ENCODE data around the gene CD163L1. TPM values are rescaled to one million over a fixed set of nuclear protein-coding genes. Genes with fewer than 3 reads are reported as not detected.
"Not testable (repeated sequence)": the region's sequence is repeated elsewhere in the genome, so short reads cannot be mapped to it uniquely, and the experiment has no call there.

CD163L1 gene
- total RNA-seq, 2 donors from 2014 or later, result 0.24 to 0.37 TPM

DNA sequence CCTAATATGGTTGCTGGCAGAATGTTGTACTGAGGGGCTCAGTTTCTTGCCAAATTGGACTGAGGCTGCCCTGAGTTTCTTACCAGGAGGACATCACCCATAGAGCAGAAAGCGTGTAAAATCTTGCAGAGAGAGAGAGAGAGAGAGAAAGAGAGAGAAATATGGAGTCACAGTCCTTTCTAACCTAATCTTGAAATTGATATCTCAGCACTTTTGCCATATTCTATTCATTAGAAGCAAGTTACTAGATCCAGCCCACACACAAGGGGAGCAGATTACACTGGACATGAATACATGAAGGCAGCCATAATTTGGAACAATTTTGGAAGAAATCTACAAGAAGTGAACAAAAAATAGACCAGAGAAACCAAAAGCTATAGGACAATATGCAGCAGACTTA, 4.1 kb upstream of the CD163L1 start:
- no peak overlapping the region for H3K27ac ChIP-seq
- no peaks in the 10 kb centered on the region for H3K36me3 ChIP-seq
- DNase-seq (ENCODE audit: low spot score), result no peak
- TF ChIP-seq, protein P1, sequence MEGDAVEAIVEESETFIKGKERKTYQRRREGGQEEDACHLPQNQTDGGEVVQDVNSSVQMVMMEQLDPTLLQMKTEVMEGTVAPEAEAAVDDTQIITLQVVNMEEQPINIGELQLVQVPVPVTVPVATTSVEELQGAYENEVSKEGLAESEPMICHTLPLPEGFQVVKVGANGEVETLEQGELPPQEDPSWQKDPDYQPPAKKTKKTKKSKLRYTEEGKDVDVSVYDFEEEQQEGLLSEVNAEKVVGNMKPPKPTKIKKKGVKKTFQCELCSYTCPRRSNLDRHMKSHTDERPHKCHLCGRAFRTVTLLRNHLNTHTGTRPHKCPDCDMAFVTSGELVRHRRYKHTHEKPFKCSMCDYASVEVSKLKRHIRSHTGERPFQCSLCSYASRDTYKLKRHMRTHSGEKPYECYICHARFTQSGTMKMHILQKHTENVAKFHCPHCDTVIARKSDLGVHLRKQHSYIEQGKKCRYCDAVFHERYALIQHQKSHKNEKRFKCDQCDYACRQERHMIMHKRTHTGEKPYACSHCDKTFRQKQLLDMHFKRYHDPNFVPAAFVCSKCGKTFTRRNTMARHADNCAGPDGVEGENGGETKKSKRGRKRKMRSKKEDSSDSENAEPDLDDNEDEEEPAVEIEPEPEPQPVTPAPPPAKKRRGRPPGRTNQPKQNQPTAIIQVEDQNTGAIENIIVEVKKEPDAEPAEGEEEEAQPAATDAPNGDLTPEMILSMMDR (IDR thresholded peaks at IDR 0.05), result no peak
- H3K27me3 ChIP-seq, result no peaks in the 10 kb centered on the region
- H3K4me3 ChIP-seq, result no peak overlapping the region
- no peaks in the 10 kb centered on the region for H3K9me3 ChIP-seq
- H3K4me1 ChIP-seq, result no peaks in the 10 kb centered on the region

DNA sequence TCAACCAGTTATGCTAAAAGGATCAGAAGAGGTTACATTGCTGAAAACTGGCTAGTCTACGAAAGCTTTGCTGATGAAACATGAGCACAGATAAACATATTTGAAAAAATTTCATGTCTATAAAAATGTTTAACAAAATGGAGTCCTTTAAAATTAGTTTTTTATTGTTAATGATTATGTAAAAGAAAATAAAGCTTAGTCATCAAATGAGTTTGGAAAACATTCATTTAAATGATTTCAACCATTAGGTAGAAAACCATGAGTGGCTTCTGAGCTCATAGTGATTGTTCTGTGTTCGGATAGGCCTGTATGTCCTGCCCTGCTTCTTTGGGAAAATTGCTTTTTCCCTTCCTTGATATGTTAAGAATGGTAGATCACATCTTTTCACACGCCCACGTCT, 584 bp upstream of the CD163L1 start:
- no peak overlapping the region for H3K4me3 ChIP-seq
- no peaks in the 10 kb centered on the region for H3K27me3 ChIP-seq
- peaks cover 0 to 6% of the 10 kb centered on the region in 2 donors for H3K9me3 ChIP-seq
- TF ChIP-seq, protein P1 (IDR thresholded peaks at IDR 0.05), result no peak
- H3K4me1 ChIP-seq, result no peaks in the 10 kb centered on the region
- no peak overlapping the region for H3K27ac ChIP-seq
- DNase-seq (ENCODE audit: low spot score), result no peak
- no peaks in the 10 kb centered on the region for H3K36me3 ChIP-seq

- H3K9me3 ChIP-seq, result peaks cover 0 to 6% of the 10 kb centered on the region in 2 donors
- H3K36me3 ChIP-seq, result no peaks in the 10 kb centered on the region
- no peak overlapping the region for H3K27ac ChIP-seq
- no peak for DNase-seq (ENCODE audit: low spot score)
- TF ChIP-seq, protein P1 (IDR thresholded peaks at IDR 0.05), result no peak
- H3K27me3 ChIP-seq, result no peaks in the 10 kb centered on the region
- no peak overlapping the region for H3K4me3 ChIP-seq
- H3K4me1 ChIP-seq, result no peaks in the 10 kb centered on the region
These were observed 2.7 kb downstream of the CD163L1 start for GRCh38 chr12:7441216-7441615.

- Histone ChIP-seq H3K9me3 (peaks cover 0 to 6% of the 10 kb centered on the region in 2 donors), H3K4me1 (no peaks in the 10 kb centered on the region), H3K36me3 (no peaks in the 10 kb centered on the region), H3K27me3 (no peaks in the 10 kb centered on the region), H3K4me3 (peak overlapping the region in 1 of 2 donors; percentile 29), H3K27ac (no peak overlapping the region)
- TF ChIP-seq, protein P1 (IDR thresholded peaks at IDR 0.05), result no peak
- no peak for DNase-seq (ENCODE audit: low spot score)
These were observed 4.1 kb downstream of the CD163L1 start for GRCh38 chr12:7439579-7440505.

DNA sequence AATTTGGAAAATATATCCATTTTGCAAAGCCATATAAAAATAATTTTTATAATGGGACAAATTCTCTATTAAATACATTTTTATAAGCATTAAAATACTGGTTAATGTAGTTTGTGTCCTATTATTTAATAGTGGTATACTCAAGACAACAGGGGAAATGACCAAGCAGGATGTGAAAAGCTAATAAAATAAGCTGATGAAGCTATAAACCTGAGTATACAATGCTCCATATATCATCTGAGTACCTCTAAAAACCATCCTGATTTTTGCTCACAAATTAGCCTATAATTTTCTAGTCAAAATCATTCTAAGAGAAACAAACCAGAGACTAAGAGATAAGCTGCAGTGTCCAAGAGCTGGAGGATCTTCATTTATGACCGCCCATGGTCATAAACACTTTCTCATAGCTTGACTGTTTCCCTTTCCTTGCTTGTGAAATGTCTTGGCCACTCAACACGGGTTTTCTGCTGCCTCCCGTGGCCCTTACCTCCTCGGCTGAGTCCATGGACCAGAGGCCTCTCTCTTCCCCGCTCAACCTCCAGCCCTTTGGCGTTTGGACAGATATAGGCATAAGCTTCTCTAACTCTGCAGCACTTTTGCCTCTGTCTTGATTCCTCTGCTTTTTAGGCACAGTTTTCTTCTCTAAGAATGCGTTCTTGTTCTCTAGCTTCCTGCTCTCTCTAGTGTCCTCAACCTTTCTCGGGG, 5.5 kb downstream of the CD163L1 start:
- H3K4me1 ChIP-seq; H3K36me3 ChIP-seq; DNase-seq (ENCODE audit: low spot score); H3K9me3 ChIP-seq; H3K4me3 ChIP-seq; H3K27me3 ChIP-seq; H3K27ac ChIP-seq: not testable (repeated sequence)

DNA sequence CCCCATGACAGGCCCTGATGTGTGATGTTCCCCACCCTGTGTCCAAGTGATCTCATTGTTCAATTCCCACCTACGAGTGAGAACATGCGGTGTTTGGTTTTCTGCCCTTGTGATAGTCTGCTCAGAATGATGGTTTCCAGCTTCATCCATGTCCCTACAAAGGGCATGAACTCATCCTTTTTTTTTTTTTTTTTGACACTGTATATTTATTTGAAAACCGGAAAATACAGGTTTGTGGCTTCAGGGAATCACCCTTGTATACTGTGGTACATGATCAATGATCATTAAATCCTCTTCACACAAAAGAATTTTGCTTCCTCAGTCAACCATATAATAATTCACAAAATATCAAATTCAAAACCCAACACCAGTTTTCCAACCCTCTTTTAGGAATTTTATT, 6.5 kb downstream of the CD163L1 start:
- H3K9me3 ChIP-seq, result not testable (repeated sequence)

More for the DNA sequence above, 6.5 kb downstream of the CD163L1 start:
- not testable (repeated sequence) for DNase-seq (ENCODE audit: low spot score); H3K27ac ChIP-seq; H3K27me3 ChIP-seq; H3K36me3 ChIP-seq; H3K4me1 ChIP-seq; H3K4me3 ChIP-seq
